ENCODE results near the gene B3GNT2. TPM values are rescaled to one million over a fixed set of nuclear protein-coding genes. Genes with fewer than 3 reads are reported as not detected.
"Not testable (repeated sequence)": the region's sequence is repeated elsewhere in the genome, so short reads cannot be mapped to it uniquely, and the experiment has no call there.

The B3GNT2 gene
- polyA plus RNA-seq, 1 donor, result 7.9 TPM

DNA sequence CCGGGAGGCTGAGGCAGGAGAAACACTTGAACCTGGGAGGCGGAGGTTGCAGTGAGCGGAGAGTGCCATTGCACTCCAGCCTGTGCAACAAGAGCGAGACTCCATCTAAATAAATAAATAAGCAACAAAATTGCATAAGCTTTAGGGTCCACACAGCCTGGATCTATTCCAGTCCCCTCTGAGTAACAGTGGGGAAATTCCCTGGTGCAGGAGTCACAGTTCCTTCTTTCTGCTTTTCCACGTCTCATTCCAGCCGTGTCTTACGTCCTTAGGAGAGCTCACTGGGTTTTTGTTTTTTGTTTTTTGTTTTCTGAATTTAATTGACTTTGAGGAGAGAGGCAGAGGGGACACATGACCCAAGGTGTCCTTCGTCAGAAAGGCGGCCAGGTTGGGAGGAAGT lies 44.6 kb downstream of the B3GNT2 start:
- no peak for DNase-seq

DNA sequence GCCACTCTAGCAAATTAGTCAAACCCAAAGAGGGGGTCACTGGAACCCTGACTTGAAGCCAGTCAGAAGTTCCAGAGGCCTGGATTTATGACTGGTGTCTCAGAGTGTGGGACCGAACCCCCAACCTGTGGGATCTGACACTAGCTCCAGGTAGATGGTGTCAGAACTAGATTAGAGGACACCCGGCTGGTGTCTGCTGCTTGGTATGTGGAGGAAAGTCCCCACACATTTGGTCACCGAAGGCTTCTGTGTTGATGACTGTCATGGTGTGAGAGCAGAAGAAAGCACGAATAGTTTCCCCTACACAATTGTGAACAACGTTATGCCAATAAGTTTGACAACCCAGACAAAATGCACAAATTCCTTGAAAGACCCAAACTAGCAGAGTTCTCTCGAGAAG lies 48.1 kb downstream of the B3GNT2 start:
- no peak for DNase-seq

DNA sequence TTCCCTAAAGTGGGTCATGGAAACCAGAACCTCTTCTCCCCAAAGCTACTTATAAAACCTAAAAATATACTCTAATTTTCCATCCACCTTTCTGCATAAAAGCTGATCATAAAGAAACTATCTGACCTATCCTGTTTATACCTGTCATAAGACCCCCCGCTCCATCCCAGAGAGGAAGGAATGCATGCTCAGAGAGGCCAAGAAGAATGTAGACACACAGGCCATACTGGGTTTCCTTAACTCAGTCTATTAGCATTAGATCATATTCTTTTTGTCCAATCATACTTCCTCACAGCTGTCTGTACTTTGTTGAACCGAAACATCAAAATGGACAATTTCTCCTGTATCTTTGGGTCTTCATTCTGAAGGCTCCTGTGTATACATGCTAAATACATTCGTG lies 52.3 kb downstream of the B3GNT2 start:
- no peak for DNase-seq

DNA sequence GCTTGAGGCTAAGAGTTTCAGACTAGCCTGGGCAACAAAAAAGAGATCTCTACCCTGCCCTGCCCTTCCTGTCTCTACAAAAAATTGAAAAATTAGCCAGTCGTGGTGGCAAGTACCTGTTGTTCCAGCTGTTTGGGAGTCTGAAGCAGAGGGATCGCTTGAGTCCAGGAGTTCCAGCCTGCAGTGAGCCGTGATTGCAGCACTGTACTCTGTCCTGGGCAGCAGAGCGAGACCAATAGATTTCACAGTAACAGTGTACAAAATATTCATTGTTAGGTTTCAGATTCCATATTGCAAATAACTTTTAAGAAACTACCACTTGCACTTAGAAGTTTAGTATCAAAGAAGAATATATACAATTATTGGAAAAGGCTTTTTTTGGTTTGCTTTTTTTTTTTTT lies 54.3 kb downstream of the B3GNT2 start:
- no peak for DNase-seq

DNA sequence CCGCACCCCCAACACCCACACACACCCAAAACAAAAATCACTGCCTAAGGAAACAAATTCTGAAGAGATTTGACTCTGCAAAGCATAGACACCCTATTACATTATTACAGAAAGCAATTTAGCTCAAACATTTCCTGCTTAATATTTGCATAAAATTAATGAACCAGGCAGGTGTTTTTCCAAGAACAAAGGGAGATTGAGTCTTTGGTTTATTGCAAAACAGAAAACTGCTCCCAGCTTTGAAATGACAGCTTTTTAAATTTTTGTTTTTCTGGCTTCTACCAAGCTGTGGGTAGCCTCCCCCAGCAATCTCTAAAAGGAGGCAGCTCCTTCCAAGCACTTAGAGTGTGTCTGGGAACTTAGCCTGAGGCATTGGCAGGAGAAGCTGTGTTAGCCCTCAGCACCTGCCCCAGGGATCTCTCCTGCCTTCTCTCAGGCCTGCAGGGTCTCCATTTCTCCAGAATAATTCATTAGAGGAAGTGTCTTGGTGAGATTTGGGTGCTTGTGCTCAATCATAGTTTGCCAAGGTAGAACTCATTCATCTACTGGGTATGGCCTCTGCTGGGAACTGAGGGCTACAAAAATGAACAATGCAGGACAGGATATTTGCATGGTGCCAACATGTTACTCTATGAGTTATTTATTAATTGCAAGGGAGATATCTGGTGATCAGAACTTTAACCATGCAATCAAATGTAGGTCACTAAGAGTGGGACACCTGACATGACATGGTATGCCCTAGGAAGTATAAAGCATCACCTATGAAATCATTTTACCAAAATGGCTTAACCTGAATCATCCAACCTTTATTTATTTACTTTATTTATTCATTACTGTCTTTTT lies 58.7 kb downstream of the B3GNT2 start:
- no peak for DNase-seq

DNA sequence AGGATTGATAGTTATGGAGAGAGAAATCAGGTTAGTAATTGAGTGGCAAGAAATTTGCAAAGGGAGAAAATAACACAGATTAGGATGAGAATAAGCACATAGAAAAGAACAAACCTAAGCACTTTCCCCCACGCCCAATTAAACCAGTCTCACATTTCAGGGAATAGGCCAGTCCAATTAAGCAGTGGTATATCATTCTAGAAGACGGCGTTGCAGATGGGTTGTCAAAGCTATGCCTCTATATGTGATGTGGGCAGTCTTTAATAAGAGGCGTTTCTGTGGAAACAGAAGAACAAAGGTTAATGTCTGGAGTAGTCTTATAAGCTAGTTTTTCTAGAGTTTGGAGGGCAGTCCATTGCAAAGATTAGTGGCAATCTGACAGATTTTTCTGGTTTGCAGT lies 61.6 kb downstream of the B3GNT2 start:
- no peak for DNase-seq

DNA sequence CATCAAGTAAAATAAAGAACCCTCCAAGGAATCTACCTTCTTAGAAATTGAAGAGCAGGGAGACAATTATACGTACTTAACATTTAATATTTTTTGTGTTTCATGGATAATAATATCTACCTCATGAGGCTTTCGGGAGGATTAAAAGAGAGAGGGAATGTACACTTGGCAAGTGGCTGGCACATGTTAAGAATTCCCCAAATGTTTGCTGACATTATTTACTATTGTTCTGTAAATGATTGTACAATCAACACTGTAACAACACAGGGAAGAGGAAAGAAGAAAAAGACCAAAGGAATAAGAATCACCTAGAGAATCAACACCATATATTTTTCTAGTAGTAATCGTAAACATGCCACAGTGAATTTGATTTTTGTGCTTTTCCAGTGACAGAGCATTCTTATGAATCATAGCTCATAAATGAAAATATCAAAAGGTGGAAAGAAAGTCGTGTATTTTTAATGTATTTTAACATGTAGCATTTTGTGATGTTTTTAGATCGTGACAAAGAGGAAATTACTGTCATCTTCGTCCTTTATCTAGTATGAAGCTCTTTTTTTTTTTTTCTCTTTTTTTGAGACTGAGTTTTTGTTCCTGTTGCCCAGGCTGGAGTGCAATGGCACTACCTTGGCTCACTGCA lies 67.3 kb downstream of the B3GNT2 start:
- DNase-seq, result no peak

DNA sequence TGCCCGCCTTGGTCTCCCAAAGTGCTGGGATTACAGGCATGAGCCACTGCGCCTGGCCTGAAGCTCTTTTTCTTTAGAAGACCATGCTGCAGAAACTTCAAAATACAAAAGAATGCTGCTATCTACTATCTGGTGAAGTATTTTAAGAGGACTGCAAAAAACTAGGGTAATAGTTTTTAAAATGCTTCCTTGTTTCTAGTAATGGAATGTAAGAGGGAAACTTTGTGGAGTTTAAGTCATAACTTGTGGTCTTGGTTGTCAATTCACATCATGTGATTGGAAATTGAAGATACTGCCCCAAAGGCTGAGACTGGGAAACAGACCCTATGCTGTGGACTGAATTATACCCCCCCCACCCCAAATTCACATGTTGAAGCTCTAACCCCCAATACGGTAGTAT lies 68.3 kb downstream of the B3GNT2 start:
- no peak for DNase-seq

DNA sequence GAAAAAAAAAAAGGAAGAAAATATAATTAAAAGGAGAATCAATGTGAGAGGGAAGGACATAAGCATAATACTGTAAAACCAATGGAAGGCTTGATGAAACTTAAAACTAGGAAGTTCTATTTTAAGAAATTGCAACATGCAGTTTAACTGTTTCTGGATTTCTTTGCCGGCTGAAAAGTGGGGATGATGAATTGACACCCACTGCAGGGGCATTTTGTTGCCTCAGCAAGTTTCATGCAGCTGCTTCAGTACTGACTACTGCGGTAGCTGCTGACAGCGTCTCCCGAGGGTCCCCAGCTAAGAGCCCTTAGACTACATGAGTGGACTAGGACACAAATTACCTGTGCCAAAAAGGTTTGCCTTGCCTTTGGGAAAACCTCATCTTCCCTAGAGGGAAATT lies 69.2 kb downstream of the B3GNT2 start:
- no peak for DNase-seq

DNA sequence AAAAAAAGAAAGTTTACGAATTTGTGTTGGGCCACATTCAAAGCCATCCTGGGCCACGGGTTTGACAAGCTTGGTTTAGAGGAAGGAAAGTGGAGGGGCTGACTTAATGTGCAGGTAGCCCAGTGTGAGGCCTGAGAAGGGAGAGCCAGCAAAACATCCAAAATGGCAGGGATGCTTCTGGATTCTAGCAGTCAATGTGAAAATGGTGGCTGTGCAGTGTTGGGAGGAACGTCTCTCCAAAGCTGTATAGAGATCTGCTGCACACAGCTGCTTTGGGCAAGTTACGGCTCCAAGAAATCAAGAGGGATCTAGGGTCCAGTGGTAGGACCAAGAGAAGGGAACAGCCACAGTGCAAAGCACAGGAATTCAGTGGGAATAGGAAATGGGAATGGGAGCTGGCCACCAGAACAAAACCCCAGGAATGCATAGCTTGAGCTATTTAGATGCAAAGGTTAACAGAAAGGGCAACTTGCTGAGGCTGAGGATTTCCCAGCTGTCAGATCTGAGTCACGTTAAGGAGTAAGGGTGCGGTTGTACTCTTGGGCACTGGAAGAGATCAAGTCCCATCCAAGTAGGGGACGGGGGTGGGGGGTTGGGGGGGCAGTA lies 70.6 kb downstream of the B3GNT2 start:
- no peak for DNase-seq

DNA sequence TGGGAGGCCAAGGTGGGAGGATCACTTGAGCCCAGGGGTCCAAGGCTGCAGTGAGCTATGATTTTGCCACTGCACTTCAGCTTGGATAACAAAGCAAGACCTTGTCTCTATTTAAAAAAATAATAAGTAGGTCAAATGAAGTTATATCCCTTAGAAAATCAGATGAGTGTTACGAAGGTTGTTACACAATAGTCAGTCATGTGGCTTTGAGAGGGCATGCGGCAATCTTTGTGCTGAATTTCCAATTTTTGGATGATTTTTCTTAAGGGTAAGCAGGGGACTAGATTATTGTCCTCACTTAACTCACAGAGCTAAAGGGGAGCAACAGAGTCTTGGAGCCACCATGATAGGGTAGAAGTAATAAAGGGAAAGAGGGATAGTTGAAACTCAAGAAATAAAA lies 71.8 kb downstream of the B3GNT2 start:
- no peak for DNase-seq

DNA sequence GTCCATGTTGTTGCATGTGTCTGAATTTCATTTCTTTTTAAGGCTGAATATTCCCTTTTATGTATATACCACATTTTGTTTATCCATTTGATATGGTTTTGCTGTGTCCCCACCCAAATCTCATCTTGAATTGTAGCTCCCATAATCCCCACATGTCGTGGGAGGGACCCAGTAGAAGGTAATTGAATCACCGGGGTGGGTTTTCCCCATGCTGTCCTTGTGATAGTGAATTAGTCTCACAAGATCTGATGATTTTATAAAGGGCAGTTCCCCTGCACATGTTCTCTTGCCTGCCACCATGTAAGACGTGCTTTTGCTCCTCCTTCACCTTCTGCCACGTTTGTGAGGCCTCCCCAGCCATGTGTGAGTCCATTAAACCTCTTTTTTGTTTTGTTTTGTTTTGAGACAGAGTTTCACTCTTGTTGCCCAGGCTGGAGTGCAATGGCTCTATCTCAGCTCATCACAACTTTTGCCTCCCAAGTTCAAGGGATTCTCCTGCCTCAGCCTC lies 72.8 kb downstream of the B3GNT2 start:
- not testable (repeated sequence) for DNase-seq

DNA sequence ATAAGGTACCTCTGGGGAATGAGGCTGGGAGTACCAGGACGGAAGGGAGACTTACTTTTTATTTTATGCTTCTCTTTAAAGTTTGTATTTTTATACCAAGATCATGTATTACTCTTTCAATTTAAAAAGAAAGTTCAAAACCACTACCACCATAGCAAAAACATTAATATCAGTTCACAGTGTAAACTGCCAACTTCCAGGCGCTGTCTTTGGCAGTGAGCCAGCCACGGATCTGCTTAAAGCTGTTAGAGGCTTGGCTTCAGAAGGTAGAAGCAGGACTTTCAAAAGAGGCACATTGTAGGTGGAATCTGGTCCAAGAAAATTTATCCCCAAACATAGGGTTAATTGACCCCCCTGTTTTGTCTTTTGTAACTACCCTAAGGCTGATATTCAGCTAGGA lies 74.8 kb downstream of the B3GNT2 start:
- no peak for DNase-seq
